Erythroblast (primary cell): Measurements from ENCODE around the gene PDGFD.

ENCODE experiments used
- GATA1 ChIP-seq: IDR thresholded peaks from 2 replicates; pipeline ENCODE4 v1.6.1; 2011; ENCODE audit warnings: low read depth, mild to moderate bottlenecking, control low read depth, low read length, moderate library complexity
- POLR2A ChIP-seq: IDR thresholded peaks from 2 replicates; pipeline ENCODE4 v1.6.1; 2011; ENCODE audit warnings: mild to moderate bottlenecking, low read length

GRCh38 chr11:103887001-103887658 is 276.8 kb downstream of the PDGFD start:
- TF ChIP-seq POLR2A (no peak), GATA1 (no peak)
